Gastroesophageal sphincter (tissue), 3 donors: ENCODE data around the gene TENT4B.

Experiments
- CTCF ChIP-seq, 4 experiments: fragments of 200-600 bp in 2 of 4; fragments of 450-650 bp in 2 of 4; sonication (generic) in 1 of 4; IDR thresholded peaks; one replicate each; pipeline ENCODE4 v1.5.1; 2017 to 2019; ENCODE audit warnings: antibody characterized with exemption in 4 of 4, mild to moderate bottlenecking in 2 of 4, moderate library complexity in 2 of 4
- POLR2A ChIP-seq, 2 donors: fragments of 450-650 bp; IDR thresholded peaks; one replicate each; pipeline ENCODE4 v1.6.1; 2017; ENCODE audit warnings: antibody characterized with exemption in 2 of 2, mild to moderate bottlenecking in 2 of 2, moderate library complexity in 1 of 2

GRCh38 chr16:50275428-50276325, 122.6 kb downstream of the TENT4B start:
- TF ChIP-seq CTCF (IDR thresholded peaks at IDR 0.05): no peak
- TF ChIP-seq POLR2A (IDR thresholded peaks at IDR 0.05): no peak
